HG03196 (cell line): ENCODE measurements around the gene ACO2.
A peak's percentile ranks its signal among the peaks of the same experiment; 100 is the strongest.
"Not testable (repeated sequence)": the region's sequence is repeated elsewhere in the genome, so short reads cannot be mapped to it uniquely, and the experiment has no call there.

Source experiments
- ATAC-seq: cut with Tn5 transposase; IDR thresholded peaks from one replicate; pipeline ENCODE4 v1.9.1; 2021; ENCODE audit not compliant: unreplicated experiment

Gene ACO2

GRCh38 chr22:41468381-41469217 lies at the start of gene ACO2, which contains the start of gene PHF5A:
Gene ACO2, plus strand, starts transcription at chr22:41469117. Its CDS starts 30 bp downstream, at chr22:41469147.
Gene PHF5A, minus strand, starts transcription at chr22:41468692. Its CDS starts 39 bp downstream, at chr22:41468653.
- ATAC-seq, result peak; percentile 84

DNA sequence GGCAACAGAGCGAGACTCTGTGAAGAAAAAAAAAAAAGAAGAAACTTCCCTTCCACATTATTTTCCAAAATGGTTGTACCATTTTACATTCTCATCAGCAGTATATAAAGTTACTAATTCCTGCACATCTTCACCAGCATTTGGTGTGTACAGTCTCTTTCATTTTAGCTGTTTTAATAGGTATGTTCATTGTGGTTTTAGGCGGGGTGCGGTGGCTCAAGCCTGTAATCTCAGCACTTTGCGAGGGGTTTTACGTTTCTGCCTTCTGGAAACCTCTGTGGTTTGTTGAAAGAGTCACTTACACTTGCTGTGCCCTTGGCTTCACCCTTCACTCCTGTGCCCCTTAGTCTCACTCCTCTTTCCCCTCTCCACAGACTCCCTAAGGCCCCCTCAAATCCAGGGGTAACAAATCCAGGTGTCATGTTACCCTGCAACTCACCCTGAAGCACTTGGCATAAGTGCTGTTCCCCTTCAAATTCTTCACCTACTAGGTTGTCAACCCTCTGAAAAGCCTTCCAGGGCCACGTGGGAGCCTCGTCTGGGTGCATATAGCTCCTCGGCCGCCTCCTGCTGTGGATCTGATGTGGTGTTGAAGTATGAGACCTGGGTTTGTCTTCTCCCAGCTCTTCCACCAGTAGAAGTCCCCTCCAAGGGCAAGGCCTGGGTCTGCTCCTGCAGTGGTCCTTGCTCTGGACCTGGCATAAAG lies 43.1 kb upstream of the ACO2 start:
- no peak for ATAC-seq

DNA sequence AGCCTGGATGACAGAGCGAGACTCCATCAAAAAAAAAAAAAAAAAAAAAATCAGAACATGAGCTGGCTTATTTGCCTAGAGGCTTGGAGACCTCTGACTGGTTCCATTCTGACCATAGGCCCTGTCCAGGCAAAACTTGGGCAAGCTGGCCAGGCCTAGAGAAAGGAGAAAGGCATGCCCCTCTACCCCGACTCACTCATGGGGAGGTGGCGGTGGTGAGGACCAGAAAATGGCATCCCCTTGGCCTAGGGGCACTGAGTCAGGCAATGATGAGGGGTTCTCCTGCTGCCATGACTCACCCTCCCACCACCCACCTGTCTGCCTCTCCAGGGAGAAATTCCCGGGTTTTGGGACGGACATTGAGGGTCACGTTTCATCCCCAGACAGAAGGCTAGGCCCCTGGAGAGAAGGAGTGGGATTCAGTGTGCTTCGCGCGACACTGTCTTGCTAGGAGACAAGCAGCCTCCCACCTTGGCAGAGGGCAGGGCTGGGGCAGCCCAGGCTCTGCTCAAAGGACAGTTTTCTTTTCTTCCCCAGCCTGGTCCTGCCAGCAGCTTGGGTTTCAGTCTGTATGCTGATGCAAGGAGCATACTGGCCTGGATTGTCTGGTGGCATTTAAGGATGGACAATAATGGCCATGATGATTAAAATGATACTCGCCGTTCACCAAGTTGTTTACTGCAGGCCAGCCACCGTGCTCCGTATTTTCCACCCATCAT lies 39.5 kb upstream of the ACO2 start:
- ATAC-seq, result no peak

GRCh38 chr22:41429951-41430332 lies 39.0 kb upstream of the ACO2 start:
- no peak for ATAC-seq

DNA sequence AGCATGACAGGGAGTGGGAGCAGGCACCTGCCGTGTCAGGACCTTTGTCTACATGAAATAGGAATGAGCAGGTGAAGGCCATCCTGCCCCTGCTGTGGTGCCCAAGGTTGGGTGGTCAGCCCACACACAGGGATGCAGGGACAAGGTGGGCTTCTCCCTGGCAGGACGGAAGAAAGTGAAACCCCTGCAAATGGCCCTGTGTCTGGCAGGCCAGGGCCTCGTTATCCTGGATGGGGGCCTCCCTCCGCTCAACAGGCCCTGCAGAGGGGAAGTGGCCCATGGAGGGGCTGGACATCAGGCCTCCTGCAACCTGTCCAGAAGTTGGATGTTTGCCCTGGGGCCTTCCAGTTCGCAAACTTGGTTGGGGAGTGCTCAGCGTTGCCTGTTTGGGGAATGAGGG lies 37.3 kb upstream of the ACO2 start:
- ATAC-seq, result no peak

GRCh38 chr22:41433480-41433879 lies 35.4 kb upstream of the ACO2 start:
- not testable (repeated sequence) for ATAC-seq

GRCh38 chr22:41434361-41435003 lies 34.4 kb upstream of the ACO2 start:
- ATAC-seq, result not testable (repeated sequence)

DNA sequence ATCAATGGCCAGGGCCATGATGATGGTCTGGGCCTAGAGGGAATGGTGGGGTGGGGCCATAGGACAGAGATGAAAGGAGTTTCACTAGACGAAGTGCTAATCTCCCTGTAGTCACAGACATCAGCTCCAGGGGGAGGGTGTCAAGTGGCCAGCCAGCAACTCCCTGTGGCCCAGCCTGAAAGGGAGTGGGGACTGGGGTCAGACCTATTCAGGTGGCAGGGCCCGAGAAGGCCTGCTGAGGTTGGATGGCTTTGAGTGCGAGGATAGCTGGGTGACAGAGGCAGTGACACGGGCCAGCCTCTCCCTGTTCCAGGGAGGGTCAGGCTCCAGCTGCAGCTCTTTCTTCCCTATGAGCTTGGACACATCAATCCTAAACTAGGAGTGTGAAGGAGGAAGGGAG lies 33.4 kb upstream of the ACO2 start:
- no peak for ATAC-seq

DNA sequence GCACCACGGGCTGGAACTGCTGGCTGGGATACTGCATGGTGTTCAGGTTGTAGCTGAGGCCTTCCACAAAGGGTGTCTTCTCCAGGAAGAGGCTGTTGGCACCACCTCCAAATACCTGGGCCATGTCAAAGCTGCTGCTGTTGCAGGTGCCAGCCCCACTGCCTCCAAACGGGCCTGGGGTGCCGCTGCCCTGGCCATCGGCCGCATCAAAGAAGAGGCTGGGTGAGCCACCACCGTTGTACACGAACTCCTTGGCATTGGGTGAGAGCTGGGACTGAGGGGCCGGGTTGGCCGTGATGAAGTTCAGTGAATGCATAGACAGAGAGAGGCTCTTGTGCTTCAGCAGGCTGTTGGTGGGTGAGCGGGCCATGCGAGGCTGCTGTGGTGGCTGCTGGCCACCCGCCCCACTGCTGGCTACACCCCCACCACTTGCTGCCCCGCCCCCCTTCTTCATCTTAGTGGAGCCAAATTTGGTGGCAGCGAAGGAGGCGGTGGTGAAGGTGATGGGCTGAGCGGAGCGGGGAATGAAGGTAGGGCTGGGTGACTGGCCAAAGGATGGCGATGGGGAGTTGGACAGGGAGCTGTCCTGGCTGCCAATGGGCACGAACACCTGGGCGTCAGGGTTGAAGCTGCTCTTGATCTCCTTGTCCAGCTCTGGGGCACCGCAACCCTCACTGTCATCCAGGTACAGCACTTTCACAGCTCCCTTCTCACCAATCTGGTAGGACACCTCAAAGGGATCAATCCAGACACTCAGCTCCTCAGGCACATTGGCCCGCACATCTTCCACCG lies 32.4 kb upstream of the ACO2 start:
- ATAC-seq, result no peak

- no peak for ATAC-seq
Measured at GRCh38 chr22:41437198-41437597, 31.7 kb upstream of the ACO2 start.

- not testable (repeated sequence) for ATAC-seq
Measured at GRCh38 chr22:41440511-41440910, 28.4 kb upstream of the ACO2 start.

DNA sequence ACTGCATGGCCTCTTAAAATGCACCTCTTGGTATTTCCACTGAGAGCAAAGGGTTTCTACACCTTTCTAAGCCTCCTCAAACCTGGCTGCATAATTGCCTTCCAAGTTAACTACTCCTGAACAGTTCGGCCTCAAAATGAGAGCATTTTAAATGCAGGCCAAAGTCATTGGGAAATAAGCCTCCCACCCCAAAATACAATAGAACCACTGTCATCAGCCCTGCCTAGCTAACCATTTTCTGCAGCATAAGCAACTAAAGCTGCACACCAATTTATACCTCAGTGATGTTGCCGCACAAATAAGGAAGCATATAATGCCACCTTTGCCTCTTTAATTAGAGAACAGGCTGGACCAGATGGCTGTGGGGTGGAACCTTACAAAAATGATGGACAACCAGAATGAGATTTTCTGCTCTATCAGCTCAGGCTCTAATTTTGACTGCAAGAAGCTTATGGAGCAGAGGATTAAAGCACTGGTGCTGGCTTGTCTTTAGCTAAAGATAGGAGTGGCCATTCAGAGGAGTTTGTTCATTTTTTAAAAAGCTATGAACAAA lies 26.6 kb upstream of the ACO2 start:
- no peak for ATAC-seq

DNA sequence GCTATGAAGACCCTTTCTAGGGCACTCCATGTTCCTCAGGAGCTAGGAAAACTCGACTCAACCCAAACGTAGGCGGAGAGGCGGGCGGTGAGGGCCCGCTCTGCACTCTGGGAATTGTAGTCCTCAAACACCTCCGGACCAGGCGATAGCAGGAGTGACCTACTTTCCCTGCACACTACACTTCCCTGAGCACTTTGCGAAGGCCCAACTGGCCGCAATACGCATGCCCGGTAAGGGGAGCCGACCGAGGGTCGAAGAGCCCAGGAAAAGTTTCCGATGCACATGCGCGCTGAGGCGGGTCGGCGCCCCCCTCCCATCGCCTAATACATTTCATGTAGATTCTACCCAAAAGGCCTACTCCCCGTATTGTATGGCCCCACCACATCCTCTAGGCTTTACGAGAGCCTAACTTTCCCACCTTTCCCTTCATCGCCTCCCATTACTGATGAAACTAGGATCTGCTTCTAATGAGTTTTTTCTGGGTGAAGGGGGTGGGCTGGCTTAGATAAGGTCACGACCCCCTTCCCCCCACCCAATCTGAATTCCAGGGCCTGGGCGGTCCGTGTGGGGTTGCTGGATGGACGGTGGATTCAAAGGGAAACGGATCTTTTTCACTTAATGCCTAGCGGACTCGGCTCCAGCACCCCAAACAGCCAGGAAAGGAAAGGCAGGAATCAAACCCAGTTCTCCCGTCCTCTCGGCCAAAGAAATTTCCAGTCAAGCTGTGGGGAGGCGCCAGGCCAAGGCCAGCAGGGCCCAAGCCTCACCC lies 24.4 kb upstream of the ACO2 start:
- ATAC-seq, result peak; percentile 44

DNA sequence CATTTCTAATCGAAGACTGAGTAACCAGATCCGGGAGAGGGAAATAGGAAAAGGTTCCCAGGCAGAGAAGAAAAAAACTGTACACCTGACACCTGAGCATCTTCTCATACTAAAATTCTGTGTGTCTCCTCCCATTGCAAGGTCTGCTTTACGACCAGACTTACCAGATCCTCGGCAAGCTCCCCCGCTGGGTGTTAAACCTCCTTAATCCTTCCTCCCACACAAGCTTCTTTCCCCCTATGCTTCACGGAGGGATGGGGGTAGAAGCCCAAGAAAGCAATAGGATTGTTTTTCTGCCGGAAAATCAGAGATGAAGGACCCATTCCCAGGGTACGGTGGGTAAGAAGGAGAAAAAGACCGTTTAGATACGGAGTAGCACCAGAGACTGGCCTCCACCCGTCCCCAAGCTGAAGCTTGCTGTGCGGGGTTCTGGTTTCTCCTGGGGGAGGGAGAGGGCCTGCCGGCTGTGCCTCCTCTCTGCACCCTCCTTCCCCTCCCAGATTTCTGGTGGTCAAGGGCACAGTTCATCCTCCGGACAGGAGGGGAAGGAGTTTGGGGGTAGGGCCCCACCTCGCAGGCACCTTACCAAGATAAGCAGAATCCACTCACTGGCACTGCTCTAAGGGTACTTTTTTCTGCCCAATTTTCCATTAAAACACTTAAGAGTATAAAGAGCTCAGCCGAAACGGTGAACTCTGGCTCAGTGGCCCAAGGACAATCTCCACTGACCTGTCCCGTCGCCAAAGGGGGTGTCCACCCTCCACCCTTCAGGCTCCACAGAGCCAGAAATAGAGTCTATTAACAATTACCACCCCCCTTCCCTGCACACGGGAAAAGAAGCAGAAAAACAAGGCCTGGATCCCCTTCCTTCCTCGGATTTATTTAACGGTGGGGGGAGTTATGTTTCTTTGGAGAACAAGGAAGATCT lies 23.5 kb upstream of the ACO2 start:
- no peak for ATAC-seq

GRCh38 chr22:41446057-41446501 lies 22.8 kb upstream of the ACO2 start:
- no peak for ATAC-seq

DNA sequence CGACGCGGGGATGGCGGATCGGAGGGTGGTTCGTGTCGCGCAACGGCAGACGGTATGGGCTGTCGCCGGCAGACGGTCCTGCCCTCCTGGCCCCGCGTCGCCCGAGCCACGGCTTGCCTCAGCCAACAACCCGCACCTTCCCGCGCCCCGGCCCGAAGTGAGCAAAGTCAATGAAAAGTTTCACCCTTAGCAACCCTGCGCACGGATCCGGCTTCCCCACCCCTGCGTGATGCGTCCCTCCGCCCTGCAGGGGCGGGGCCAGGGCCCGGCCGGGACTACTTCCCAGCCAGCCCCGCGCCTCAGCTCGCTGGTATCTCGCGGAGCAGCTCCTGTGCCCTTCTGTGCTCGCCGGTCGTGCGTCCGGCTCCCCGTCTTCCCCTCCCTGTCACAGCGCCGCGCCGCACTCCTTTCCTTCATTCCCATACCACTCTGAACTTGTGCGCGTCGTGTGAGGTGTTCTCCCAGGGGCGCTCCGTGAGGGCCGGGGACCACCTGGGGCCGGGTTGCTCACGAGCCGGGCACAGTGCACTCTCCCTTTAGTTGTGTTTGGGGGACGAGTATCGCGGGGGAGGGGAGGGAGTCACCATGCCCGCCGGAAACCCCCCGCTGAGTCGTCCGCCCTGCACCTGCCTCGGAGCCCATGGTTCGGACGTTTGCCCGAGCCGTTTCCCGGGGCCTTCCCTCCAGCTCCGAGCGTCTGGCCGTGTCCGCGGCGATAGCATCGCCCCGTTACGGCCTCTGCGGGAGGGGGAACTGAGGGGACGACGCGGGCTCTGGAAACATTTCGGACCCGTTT lies 22.1 kb upstream of the ACO2 start, which contains the start of gene TOB2:
Gene TOB2 (minus strand): TSS at position 163 of the 796 bp plus-strand sequence. CDS start 9,456 bp downstream, outside the sequence.
- ATAC-seq, result peak; percentile 45
